Activated CD4-positive, alpha-beta T cell treated with anti-CD3 and anti-CD28 coated beads, Interleukin-2, amount 50 U/mL, for 48 hours (primary cell): ENCODE results near the gene EPS8L2.

Source experiments
- DNase-seq, 2 experiments: peaks; one replicate each; pipeline ENCODE4 v3.0.0-alpha.2; 2020

The EPS8L2 gene

DNA sequence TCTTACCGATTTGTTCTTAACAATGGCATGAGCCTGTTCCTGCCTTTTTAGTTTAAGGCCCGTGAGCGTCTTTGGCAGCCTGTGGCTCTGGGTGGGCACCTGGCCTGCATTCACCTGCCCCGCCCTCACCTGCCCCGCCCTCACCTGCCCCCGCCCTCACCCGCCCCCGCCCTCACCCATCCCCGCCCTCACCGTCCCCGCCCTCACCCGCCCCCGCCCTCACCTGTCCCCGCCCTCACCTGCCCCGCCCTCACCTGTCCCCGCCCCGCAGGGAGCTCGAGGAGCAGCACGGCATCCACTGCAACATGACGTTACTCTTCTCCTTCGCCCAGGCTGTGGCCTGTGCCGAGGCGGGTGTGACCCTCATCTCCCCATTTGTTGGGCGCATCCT, 57.0 kb downstream of the EPS8L2 start:
- DNase-seq, result no peak

DNA sequence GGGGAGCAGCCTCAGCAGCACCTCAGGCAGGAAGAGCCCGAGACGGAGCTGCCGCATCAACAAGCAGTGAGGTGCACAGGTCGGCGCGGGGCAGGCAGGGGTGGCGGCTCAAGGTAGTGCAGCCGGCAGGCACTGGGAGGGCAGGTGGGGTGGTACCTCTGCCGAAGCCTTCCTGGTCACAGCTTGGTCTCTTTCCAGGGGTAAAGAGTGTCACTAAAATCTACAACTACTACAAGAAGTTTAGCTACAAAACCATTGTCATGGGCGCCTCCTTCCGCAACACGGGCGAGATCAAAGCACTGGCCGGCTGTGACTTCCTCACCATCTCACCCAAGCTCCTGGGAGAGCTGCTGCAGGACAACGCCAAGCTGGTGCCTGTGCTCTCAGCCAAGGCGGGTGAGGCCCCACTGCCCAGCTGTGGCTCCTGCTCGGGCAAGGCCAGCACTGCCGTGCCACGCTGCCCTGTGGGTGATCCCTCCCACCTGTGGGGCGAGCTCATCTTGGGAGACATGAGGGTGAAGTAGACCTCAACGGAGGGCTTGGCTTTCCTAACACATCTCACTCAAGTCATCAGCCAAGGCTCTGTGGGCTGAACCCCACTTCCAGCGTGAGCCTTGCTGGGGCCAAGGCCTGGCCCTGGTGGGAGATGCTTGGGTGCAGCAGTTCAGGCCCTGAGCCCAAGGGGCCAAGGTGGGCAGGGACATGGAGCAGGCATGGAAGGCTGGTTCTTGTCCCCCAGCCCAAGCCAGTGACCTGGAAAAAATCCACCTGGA, 57.7 kb downstream of the EPS8L2 start:
- no peak for DNase-seq

DNA sequence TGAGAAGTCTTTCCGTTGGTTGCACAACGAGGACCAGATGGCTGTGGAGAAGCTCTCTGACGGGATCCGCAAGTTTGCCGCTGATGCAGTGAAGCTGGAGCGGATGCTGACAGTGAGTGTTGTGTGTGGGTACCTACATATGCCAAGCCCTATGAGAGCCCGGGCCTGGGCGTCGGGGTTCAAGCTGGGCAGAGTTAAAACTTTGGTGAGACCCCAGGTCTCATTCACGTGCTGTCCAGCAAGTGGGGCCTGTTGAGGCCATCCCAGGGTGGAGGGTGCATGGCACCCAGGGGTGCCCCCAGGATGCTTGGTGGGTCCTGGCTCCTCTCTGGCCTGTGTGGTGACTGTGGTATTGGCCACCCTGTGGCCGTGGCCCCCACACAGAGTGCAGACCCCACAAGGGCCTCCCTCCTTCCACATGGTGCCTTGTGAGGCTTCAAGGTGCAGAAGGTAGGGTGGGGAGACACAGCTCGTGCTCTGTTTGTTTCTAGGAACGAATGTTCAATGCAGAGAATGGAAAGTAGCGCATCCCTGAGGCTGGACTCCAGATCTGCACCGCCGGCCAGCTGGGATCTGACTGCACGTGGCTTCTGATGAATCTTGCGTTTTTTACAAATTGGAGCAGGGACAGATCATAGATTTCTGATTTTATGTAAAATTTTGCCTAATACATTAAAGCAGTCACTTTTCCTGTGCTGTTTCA, 58.4 kb downstream of the EPS8L2 start:
- DNase-seq, result no peak

DNA sequence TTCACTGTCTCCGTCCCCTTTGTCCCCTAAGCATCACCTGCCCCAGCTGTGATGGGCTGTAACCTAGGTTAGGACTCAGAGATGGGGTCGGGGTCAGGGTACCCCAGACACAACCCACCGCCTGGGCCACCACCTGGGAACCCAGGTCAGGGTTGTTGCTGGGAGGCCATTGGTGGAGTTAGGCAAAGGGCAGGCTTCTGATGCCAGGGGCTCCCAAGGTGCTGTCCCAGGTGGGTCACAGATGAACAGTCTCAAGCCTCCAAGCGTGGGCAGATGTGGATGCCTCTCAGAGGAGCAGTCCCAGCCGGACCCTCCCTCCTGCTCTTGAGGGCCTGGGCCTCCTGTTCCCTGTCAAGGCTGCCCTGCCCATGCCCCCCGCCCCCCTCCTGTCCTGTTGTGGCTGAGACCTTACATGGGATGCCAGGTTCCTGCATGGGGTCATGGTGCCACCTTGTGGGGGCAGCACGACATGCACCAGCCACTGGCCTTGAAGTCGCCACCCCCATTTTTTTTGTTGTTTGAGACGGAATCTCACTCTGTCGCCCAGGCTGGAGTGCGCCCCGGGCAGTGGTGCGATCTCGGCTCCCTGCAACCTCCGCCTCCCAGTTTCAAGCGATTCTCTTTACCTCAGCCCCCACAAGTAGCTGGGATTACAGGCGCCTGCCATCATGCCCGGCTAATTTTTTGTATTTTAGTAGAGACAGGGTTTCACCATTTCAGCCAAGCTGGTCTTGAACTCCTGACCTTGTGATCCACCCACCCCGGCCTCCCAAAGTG, 59.2 kb downstream of the EPS8L2 start:
- peak; percentile 55 to 71 for DNase-seq

DNA sequence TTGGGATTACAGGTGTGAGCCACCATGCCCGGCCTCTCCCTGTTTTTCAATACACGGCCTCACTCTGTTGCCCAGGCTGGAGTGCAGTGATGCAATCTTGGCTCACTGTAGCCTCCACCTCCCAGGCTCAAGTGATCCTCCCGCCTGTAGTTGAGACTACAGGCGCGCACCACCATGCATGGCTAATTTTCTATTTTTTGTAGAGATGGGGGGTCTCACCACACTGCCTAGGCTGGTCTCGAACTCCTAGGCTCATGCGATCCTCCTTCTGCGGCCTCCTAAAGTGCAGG, 59.7 kb downstream of the EPS8L2 start:
- DNase-seq, result no peak

DNA sequence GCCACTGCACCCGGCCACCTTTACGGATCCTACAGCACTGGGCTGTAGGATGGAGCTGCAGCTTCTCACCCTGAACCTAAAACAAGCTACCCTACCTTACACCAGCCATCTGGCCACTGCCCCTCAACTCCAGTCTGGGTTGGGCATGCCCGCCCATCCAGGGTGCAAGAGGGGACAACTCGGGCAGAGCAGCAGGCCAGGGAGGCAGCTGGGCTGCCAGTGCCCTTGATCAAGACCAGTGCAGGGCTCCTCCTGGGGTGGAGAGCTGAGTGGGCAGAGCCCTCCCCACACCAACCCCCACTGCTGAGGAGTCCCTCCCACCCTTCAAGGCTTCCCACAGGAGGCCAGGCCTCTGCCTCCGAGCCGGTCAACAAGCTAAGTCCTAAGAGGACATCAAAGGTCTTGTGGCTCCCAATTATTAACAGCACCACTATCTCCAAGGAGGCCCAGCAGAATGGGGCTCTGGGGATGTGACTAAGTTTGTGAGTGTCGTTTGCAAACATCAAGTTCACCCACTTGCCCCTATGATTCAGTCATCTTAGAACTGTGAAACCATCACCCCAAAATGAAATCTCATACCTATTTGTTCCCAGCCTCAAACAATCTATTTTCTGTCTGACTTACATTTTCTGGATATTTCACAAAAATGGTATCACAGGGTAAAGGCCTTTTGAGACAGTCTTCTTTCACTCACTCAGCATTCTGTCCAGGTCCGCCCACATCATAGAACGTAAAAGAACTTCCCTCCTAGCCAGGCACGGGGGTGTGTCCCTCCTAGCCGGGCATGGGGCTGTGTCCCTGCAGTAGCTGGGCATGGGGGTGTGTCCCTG, 60.3 kb downstream of the EPS8L2 start:
- DNase-seq, result no peak

DNA sequence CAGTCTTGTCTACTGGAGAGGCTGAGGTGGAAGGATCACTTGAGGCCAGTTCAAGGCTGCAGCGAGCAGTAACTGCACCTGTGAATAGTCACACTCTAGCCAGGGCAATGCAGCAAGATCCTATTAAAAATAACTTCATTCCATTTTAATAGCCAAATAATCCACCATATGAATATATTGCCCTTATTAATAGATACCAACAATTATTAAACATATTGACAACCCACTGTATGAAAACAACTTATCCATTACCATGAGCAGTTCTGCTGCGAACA, 60.8 kb downstream of the EPS8L2 start:
- no peak for DNase-seq

DNA sequence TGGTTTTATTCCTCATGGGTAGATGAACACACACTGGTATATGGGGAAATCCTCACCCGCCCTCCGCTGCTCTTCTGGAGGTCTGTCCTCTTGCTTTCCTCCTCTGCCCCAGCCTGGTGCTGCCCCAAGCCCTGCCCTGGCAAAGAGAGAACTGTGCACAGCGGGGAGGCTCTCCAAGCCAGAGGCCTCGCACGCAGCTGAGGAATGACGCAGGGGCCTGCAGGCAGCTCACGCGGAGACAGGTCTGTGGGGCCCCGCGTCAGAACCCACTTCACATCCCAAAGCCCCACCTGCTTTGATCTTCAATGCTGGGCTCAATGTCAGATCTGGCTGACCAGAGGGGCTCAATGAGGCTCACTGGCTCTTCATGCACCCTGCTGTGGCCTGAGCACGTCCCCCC, 61.2 kb downstream of the EPS8L2 start:
- no peak for DNase-seq

DNA sequence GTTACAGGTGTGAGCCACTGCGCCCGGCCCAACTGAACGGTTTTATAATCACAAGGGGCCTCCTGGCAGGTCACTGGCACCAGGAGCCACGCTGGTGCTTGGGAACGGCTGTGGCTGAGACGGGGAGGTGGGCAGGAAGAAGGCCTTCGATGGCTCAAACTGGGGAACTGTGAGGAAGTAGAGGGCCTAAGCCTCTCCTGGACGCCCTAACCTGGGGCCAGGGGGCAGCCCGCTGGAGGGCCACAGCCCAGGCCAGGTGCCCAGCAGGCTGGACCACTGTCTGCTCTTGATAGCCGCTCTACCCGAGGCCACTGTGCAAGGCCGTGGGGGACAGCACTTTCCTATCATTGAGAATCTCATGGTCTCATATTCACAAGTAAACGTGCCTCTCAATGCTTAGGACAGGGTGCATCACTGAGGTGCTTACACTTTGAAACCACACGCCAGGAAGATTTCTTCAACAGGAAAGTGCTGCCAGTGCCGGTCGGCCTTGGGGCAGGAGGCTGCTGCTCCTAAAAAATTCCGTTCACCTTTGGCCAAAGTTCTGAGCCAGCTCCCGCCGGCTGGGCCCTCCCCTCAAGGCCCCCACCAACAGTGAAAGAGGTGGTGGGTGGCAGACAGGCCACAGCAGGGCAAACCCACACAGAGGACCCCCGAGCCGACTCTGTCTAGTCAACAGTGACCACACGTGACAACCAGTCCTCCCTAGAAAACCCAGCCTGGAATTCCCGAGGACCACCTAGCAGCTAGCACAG, 64.0 kb downstream of the EPS8L2 start:
- DNase-seq, result no peak

DNA sequence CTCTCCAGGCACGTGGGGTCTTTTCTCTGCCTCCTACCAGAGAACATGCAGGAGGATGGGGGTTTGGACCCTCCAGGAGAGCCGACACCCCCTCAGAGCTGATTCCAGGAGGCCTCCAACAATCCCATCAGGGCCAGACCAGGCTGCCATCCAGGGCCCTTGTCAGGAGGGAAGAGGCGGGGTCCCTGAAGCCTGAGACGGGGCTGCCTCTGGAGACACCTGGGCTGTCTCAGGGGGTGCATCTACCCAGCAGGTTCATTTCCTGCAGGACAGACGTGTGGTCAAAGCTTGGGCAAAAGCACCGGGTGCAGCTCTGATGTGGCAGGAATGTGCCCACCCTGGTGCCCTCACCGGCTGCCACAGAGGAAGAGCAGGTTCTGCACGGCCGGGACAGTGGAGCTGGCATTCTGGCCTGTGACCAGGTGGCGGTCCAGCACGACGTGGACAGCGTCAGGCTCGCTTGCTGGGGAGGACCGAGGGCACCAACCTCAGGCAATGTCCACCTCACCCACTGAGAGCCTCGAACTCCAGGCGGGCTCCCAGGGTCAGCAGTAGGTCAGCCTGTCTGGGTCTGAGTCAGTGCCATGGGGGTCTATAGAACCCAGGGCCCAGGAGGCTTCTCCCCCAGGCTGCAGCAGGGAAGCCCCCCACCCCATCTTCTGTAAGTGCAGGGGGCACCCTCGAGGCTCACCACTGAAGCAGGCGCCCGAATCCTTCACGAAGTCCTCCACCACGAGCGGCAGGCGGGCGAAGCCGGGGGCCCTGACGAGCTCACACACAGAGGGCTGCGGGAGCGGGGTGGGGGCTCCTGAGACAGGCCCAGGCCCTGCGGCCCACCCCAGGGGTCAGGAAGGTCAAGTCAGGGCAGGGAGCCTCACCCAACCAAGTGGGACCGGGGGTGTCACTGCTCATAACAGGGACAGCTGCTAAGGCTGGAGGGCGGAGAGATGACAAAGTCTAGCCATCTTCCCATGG, 64.9 kb downstream of the EPS8L2 start:
- no peak for DNase-seq

DNA sequence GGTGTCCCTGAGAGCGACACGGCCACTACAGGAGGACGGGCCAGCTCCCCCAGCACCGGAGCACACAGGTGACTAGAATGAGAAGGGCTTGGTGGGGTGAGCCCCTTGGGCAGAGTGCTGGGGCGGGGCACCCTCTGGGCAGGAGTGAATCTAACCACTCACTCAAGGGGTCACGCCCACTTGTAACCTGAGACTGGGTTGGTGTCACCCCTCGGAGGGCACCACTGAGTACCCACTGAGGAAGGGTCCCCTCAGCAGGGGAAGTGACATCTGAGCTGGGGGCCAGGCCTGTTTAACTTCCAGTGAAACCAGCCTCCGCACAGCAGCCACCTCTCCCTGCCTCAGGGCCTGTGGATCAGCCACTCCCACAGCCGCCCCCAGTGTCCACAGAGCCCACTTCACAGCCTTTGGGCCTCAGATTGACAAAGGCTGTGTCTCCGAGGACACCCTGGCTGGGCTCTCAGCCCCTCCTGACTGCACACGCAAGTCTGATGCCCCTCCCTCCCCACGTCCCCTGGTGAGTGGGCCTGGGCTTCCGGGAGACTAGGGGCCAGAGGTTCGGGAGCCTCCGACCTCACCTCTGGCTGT, 65.7 kb downstream of the EPS8L2 start:
- no peak for DNase-seq

DNA sequence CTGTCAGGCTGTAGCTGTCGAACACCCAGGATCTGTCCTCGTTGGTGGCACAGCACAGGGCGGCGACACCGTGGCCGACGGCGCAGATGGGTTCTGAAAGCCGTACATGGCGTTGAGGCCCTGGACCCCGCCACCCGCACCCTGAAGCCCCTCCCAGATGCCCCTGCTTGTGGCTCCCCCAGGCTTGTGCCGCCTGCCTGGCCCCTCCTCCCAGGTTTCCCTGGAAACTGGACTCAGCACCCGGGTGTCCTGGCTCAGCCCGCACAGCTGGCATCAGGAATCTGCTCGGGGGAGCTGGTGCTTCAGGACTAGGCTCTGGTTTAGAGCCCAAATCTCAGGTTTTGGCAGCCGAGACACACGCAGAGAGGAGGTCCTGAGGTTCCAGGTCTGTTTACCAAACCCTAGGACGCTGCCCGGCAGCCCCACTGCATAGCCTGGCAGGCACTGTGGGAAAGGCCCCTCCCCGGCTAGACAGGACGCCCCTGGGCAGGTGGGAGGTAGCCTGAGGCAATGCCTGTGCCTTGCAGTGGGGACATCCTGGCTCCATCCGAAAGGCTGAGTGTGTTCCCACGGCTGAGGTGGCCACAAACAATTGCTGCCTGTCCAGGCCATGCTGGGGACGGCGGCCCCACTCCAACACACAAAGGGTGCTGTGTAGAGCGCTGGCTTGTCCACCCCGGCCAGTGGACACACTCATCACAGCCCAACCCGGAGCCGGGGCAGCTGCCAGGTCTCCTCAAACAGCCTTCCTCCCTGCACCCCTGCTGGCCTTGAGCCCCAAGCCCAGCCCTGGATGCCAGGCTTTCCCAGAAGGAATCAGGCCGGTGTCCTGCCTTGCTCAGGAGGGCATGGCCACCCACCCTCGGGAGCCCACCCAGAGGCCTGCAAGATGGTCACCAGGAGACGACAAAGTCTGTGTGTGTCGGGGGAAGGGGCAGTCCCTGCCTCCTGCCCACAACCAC, 66.7 kb downstream of the EPS8L2 start:
- DNase-seq, result no peak

DNA sequence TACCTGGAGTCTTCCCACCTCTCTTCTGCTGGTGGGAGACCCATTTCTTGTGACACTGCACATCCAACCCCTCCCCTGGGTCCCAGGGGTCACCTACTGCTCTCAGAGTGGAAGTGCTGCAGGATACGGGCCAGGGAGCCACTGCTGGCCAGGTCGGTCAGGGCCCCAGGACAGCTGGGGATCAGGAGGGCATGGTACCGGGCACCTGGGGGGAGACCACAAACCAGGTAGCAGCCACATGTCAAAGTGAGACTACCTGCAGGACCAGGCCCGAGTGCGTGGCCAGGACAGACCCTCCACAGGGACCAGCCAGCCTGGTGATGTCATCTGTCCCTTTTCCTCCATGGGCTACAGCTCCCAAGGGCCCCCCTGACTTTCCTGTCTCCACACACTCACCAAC, 67.4 kb downstream of the EPS8L2 start:
- no peak for DNase-seq

DNA sequence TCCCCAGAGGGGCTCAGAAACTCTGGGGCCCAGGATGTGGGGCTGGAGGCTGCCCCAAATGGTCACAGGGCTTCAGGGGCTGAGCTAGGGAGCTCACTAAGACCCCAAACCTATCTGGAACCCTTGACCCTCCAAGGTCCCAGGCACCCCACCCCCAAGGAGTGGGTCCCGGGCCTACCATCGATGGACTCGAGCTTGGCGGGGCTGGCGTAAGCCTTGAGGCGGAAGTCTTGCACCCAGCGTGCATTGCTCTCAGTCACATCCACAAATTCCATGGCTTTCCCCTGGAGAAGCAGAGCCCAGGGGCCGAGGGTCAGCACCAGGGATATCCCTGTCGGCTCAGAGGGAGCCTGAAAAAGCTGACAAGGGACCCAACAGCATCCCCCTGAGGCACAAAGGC, 67.8 kb downstream of the EPS8L2 start:
- no peak for DNase-seq

DNA sequence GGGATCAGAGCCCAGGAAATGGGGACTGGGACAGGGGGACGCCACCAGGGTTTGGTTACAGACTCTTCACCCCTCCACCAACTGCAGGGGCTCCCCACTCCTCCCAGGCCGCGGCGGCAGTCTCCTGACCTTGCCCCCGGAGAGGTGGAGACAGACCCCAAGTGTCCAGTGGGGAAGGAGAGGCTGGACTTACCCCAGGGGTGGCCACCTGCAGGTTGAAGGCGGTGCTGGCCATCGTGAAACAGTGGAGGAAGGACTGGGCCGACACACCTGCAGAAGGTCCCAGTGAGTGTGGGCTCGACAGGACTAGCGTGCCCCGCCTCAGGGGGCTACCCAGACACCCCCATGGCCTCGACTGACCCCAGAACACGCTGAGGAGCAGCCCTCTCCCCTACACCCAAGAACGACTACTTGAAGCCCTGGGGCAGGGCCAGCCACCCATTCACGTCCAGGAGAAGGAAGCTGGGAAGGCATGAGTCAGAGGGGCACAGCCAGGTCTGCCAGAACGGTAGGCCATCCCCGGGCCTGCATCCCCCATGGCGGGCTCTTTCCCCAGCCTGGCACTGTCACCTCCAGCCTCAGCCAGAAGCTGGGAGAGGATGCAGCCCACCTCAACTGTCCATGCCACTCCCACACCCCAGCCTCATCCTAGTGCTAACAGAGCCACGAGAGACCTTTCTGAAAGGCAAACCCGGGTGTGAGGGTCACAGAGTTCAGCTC, 69.0 kb downstream of the EPS8L2 start:
- DNase-seq, result no peak

DNA sequence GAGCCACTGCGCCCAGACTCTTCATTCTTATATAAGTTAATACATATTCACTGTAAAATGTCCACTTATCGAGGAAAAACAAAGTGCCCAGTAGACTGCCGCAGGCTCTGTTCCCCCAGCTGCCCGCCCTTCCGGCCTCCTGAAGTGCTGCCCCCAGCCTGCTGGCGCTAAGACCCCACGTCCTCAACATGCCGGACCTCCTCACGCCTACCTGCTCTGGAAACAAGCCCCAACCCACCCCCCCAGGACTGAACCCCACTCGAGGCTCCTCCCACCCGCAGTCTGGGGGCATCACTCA, 70.2 kb downstream of the EPS8L2 start:
- no peak for DNase-seq

DNA sequence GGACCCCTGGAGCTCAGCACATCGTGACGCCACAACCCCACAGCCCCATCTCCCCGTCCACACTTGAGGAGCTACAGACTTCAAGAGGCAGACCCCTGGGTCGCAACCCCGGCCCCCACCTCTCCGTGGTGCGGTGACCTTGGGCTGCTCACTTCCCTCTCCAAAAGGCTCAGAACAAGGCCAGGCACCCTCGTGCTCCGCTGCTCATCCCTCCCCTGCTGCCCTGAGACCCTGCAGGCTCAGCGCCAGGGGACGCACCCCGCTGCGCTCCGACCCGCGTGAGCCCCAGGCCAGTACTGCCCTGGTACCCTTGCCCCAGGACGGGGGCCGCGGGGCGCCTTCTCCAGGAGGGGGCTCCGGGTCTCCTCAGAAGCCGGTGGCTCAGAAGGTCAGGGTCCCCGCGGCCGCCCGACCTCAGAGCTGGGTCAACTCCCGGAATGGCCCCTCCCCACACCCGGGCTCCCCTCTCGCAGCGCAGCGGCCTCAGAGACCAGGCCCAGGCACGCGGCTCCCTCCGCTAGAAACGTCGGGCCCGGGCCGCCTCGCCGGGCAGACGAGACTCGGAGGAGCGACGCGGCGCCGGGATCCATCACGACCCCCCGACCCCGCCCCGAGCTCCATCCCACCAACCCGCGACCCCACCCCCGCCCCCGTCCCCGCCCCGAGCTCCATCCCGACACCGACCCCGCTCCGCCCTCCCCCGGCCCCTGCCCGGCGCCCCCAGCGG, 70.7 kb downstream of the EPS8L2 start:
- DNase-seq, result peak; percentile 31 to 47
